K562 (cell line): ENCODE results near the gene DNAJC18. TPM values are rescaled to one million over a fixed set of nuclear protein-coding genes. Genes with fewer than 3 reads are reported as not detected.

ENCODE experiments used
- BMI1 ChIP-seq: fragments of 150-350 bp; IDR thresholded peaks from 2 replicates; pipeline ENCODE4 v1.6.1; 2014; ENCODE audit warnings: low read length
- CHD1 ChIP-seq: fragments of 200-600 bp; sonication (generic); IDR thresholded peaks from one replicate; pipeline ENCODE4 v1.6.1; 2012; ENCODE audit warnings: mild to moderate bottlenecking, moderate library complexity, low read length, inconsistent platforms
- CREB1 ChIP-seq, 2 experiments: sonication (generic) in 1 of 2; formaldehyde crosslinking in 1 of 2; IDR thresholded peaks; 2 replicates each; pipeline versions ENCODE4 v1.6.1 to v1.8.0; 2012 to 2022; ENCODE audit warnings: inconsistent platforms in 1 of 2, mild to moderate bottlenecking in 1 of 2, missing genetic modification reagents in 1 of 2, moderate library complexity in 1 of 2
- ESRRB ChIP-seq: fragments of 250-450 bp; sonication (Bioruptor Pico); IDR thresholded peaks from 2 replicates; pipeline ENCODE4 v1.5.0; 2020; ENCODE audit warnings: mild to moderate bottlenecking, moderate library complexity, borderline replicate concordance
- HNRNPUL1 ChIP-seq: fragments of 200-400 bp; formaldehyde crosslinking; IDR thresholded peaks from 2 replicates; pipeline ENCODE4 v1.6.1; 2017; ENCODE audit warnings: low read length
- KAT2B ChIP-seq: IDR thresholded peaks from one replicate; pipeline ENCODE4 v1.6.1; 2012; ENCODE audit warnings: low read depth, mild to moderate bottlenecking, control low read depth, inconsistent platforms, low read length, moderate library complexity
- KDM1A ChIP-seq, 2 experiments: fragments of 450-650 bp; IDR thresholded peaks; 2 replicates each; pipeline ENCODE4 v1.6.1; 2016; ENCODE audit warnings: mild to moderate bottlenecking in 2 of 2
- NCOA4 ChIP-seq: fragments of 450-650 bp; IDR thresholded peaks from 2 replicates; pipeline ENCODE4 v1.6.1; 2018; ENCODE audit warnings: mild to moderate bottlenecking; ENCODE audit not compliant: partially characterized antibody
- NFYB ChIP-seq: IDR thresholded peaks from 2 replicates; pipeline ENCODE4 v1.6.1; 2011; ENCODE audit warnings: mild to moderate bottlenecking, moderate library complexity; ENCODE audit not compliant: insufficient read length; ENCODE audit errors: extremely low read depth
- NONO ChIP-seq, 2 experiments: fragments of 200-400 bp in 1 of 2; fragments of 450-650 bp in 1 of 2; formaldehyde crosslinking in 1 of 2; IDR thresholded peaks; 2 replicates each; pipeline ENCODE4 v1.6.1; 2017; ENCODE audit warnings: low read depth in 2 of 2, mild to moderate bottlenecking in 2 of 2, moderate library complexity in 2 of 2, low read length in 1 of 2
- POLR2A ChIP-seq: fragments of 450-650 bp; conservative IDR thresholded peaks from 2 replicates; pipeline ENCODE4 v1.6.1; 2016
- RBM15 ChIP-seq: fragments of 200-400 bp; formaldehyde crosslinking; IDR thresholded peaks from 2 replicates; pipeline ENCODE4 v1.6.1; 2018; ENCODE audit warnings: mild to moderate bottlenecking, low read length, moderate library complexity; ENCODE audit not compliant: insufficient read depth
- RFX1 ChIP-seq: fragments of 450-650 bp; IDR thresholded peaks from 2 replicates; pipeline ENCODE4 v1.6.1; 2016; ENCODE audit warnings: mild to moderate bottlenecking, moderate library complexity
- SETDB1 ChIP-seq: IDR thresholded peaks from one replicate; pipeline ENCODE4 v1.6.1; 2012; ENCODE audit warnings: low read length, control low read depth, inconsistent platforms
- SIN3A ChIP-seq, 2 experiments: fragments of 150-350 bp in 1 of 2; IDR thresholded peaks; 2 replicates each; pipeline ENCODE4 v1.6.1; 2011 to 2016; ENCODE audit warnings: borderline replicate concordance in 2 of 2, low read depth in 2 of 2, low read length in 2 of 2, mild to moderate bottlenecking in 2 of 2, moderate library complexity in 2 of 2; ENCODE audit not compliant: control insufficient read depth in 1 of 2
- SP1 ChIP-seq: sonication (generic); formaldehyde crosslinking; IDR thresholded peaks from 2 replicates; pipeline ENCODE4 v1.8.1; 2022; ENCODE audit warnings: mild to moderate bottlenecking, missing genetic modification reagents
- TBL1XR1 ChIP-seq, 2 experiments: IDR thresholded peaks; 2 replicates each; pipeline ENCODE4 v1.6.1; 2012; ENCODE audit warnings: improper control_type of control experiment in 2 of 2, low read length in 2 of 2, mild to moderate bottlenecking in 1 of 2
- TEAD1 ChIP-seq, 2 experiments: fragments of 450-650 bp in 1 of 2; sonication (generic) in 1 of 2; formaldehyde crosslinking; IDR thresholded peaks; 2 replicates each; pipeline versions ENCODE4 v1.4.0 to v1.8.0; 2020 to 2022; ENCODE audit warnings: mild to moderate bottlenecking in 2 of 2, missing genetic modification reagents in 1 of 2
- TFAP4 ChIP-seq: sonication (generic); formaldehyde crosslinking; IDR thresholded peaks from 2 replicates; pipeline ENCODE4 v1.8.0; 2022; ENCODE audit warnings: missing genetic modification reagents, mild to moderate bottlenecking, moderate library complexity, borderline replicate concordance
- ZNF24 ChIP-seq: fragments of 450-650 bp; IDR thresholded peaks from 2 replicates; pipeline ENCODE4 v1.6.1; 2016
- ZNF583 ChIP-seq: fragments of 250-450 bp; sonication (Bioruptor Pico); IDR thresholded peaks from 2 replicates; pipeline ENCODE4 v1.4.0; 2020
- polyA plus RNA-seq, 8 experiments: library from polyadenylated mRNA; depleted of rRNA in 4 of 8; stranded (reverse) in 5 of 8; unstranded in 3 of 8; fragments of >200 nt; fragmentation: Nextera tagmentation in 2 of 8; fragmentation: Illumina TruSeq in 1 of 8; extraction: Ambion mirVana in 2 of 8; extraction: Trizol in 1 of 8; gene quantifications; 2 replicates each; pipeline versions ENCODE4 v1.2.1 to v1.2.3, GENCODE V29; 2011 to 2014; ENCODE audit warnings: inconsistent platforms in 1 of 8, missing spikeins in 1 of 8
- total RNA-seq, 7 experiments: library from RNA; depleted of rRNA in 6 of 7; stranded (reverse); fragments of >200 nt in 6 of 7; fragmentation: Illumina TruSeq in 2 of 7; extraction: Trizol in 2 of 7; gene quantifications; 2 replicates each; pipeline versions ENCODE4 v1.2.1 to v1.2.3, GENCODE V29; 2011 to 2021; ENCODE audit warnings: low replicate concordance in 1 of 7
- TF ChIP-seq, protein P1 (sequence below): fragments of 250-450 bp; sonication (Bioruptor Pico); IDR thresholded peaks from 2 replicates; pipeline ENCODE4 v1.8.0; 2022; ENCODE audit warnings: inconsistent platforms
- TF ChIP-seq, protein P2 (sequence below), 2 experiments: fragments of 450-650 bp; IDR thresholded peaks; 2 replicates each; pipeline ENCODE4 v1.6.1; 2018; ENCODE audit warnings: mild to moderate bottlenecking in 2 of 2, low read depth in 1 of 2; ENCODE audit not compliant: partially characterized antibody in 2 of 2

DNAJC18 gene
- total and polyA plus RNA-seq, 9 of the 15 experiments (the other 6 are each of a cell fraction or from before 2014, with no cell fraction given): 1.5 to 13.3 (median 7.5) TPM

- TF ChIP-seq NFYB (peak; percentile 74), BMI1 (peak; percentile 76), ZNF583 (CRISPR knock-in tag) (no peak), SETDB1 (no peak), SIN3A (IDR thresholded peaks at IDR 0.05; ENCODE audit: borderline replicate concordance in 2 of 2, control insufficient read depth in 1 of 2, low read depth in 2 of 2, low read length in 2 of 2) (no peak; a peak in 2 of 4 replicates), TFAP4 (CRISPR knock-in tag) (peak; percentile 98), ZNF24 (no peak), KAT2B (no peak), TEAD1 (CRISPR knock-in tag; IDR thresholded peaks at IDR 0.05) (0 out of 4 replicates have a peak, but pooled peaks of 1 of the 2 experiments have one; percentile 81), KDM1A (IDR thresholded peaks at IDR 0.05) (no peak), NONO (IDR thresholded peaks at IDR 0.05; ENCODE audit: low read depth in 2 of 2, low read length in 1 of 2) (0 out of 4 replicates have a peak, but pooled peaks of 1 of the 2 experiments have one; percentile 43), NCOA4 (no peak), CHD1 (no peak), RFX1 (peak; percentile 97), RBM15 (no peak), SP1 (CRISPR knock-in tag) (peak; percentile 97), POLR2A (peak; percentile 70), CREB1 (IDR thresholded peaks at IDR 0.05) (peak; percentile 90), CREB1 (CRISPR knock-in tag; IDR thresholded peaks at IDR 0.05) (peak; percentile 93; the same call in 1 of the 2 replicates), HNRNPUL1 (no peak), TBL1XR1 (IDR thresholded peaks at IDR 0.05; ENCODE audit: low read length in 2 of 2) (no peak), ESRRB (no peak)
- TF ChIP-seq, protein P1, sequence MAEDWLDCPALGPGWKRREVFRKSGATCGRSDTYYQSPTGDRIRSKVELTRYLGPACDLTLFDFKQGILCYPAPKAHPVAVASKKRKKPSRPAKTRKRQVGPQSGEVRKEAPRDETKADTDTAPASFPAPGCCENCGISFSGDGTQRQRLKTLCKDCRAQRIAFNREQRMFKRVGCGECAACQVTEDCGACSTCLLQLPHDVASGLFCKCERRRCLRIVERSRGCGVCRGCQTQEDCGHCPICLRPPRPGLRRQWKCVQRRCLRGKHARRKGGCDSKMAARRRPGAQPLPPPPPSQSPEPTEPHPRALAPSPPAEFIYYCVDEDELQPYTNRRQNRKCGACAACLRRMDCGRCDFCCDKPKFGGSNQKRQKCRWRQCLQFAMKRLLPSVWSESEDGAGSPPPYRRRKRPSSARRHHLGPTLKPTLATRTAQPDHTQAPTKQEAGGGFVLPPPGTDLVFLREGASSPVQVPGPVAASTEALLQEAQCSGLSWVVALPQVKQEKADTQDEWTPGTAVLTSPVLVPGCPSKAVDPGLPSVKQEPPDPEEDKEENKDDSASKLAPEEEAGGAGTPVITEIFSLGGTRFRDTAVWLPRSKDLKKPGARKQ (CRISPR knock-in tag): no peak
- TF ChIP-seq, protein P2, sequence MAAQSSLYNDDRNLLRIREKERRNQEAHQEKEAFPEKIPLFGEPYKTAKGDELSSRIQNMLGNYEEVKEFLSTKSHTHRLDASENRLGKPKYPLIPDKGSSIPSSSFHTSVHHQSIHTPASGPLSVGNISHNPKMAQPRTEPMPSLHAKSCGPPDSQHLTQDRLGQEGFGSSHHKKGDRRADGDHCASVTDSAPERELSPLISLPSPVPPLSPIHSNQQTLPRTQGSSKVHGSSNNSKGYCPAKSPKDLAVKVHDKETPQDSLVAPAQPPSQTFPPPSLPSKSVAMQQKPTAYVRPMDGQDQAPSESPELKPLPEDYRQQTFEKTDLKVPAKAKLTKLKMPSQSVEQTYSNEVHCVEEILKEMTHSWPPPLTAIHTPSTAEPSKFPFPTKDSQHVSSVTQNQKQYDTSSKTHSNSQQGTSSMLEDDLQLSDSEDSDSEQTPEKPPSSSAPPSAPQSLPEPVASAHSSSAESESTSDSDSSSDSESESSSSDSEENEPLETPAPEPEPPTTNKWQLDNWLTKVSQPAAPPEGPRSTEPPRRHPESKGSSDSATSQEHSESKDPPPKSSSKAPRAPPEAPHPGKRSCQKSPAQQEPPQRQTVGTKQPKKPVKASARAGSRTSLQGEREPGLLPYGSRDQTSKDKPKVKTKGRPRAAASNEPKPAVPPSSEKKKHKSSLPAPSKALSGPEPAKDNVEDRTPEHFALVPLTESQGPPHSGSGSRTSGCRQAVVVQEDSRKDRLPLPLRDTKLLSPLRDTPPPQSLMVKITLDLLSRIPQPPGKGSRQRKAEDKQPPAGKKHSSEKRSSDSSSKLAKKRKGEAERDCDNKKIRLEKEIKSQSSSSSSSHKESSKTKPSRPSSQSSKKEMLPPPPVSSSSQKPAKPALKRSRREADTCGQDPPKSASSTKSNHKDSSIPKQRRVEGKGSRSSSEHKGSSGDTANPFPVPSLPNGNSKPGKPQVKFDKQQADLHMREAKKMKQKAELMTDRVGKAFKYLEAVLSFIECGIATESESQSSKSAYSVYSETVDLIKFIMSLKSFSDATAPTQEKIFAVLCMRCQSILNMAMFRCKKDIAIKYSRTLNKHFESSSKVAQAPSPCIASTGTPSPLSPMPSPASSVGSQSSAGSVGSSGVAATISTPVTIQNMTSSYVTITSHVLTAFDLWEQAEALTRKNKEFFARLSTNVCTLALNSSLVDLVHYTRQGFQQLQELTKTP (IDR thresholded peaks at IDR 0.05; ENCODE audit: low read depth in 1 of 2, partially characterized antibody in 2 of 2): no peak
Measured at GRCh38 chr5:139403787-139404483, 35.4 kb downstream of the DNAJC18 start, which contains the start of gene SPATA24 (continued).
